Nephron (organoid): ENCODE measurements around the gene CADPS.

Experiments
- H3K27ac Mint-ChIP-seq, 3 experiments: 2 replicates each; pipeline ENCODE4 v1.8.0; 2020; ENCODE audit warnings: mixed read lengths in 3 of 3, mild to moderate bottlenecking in 2 of 3, moderate library complexity in 1 of 3
- H3K27me3 Mint-ChIP-seq: 2 replicates; pipeline ENCODE4 v1.8.0; 2021; ENCODE audit warnings: low read depth, mild to moderate bottlenecking, moderate library complexity, mixed read lengths
- H3K36me3 Mint-ChIP-seq: 2 replicates; pipeline ENCODE4 v1.8.0; 2020; ENCODE audit warnings: low read depth, mixed read lengths
- H3K4me1 Mint-ChIP-seq: 2 replicates; pipeline ENCODE4 v1.8.0; 2020; ENCODE audit warnings: mixed read lengths
- H3K4me3 Mint-ChIP-seq, 3 experiments: 2 replicates each; pipeline ENCODE4 v1.8.0; 2020; ENCODE audit warnings: mild to moderate bottlenecking in 3 of 3, mixed read lengths in 3 of 3, moderate library complexity in 2 of 3
- H3K9me3 Mint-ChIP-seq: 2 replicates; pipeline ENCODE4 v1.8.0; 2020; ENCODE audit warnings: mixed read lengths
- CTCF ChIP-seq, 3 experiments: fragments of 200-600 bp; sonication (generic); IDR thresholded peaks; one replicate each; pipeline ENCODE4 v1.5.0; 2021; ENCODE audit warnings: antibody characterized with exemption in 3 of 3; ENCODE audit not compliant: unreplicated experiment in 3 of 3

Gene CADPS

GRCh38 chr3:62368290-62368704 lies 506.9 kb downstream of the CADPS start:
- Mint-ChIP-seq H3K27me3 (peaks cover 100% of the 10 kb centered on the region), H3K4me3 (peak overlapping the region; percentile 44 to 69 (median 46)), H3K27ac (no peak overlapping the region), H3K4me1 (peaks cover 39% of the 10 kb centered on the region), H3K36me3 (no peaks in the 10 kb centered on the region), H3K9me3 (peaks cover 6% of the 10 kb centered on the region)
- TF ChIP-seq CTCF (IDR thresholded peaks at IDR 0.05; ENCODE audit: unreplicated experiment in 3 of 3): no peak

GRCh38 chr3:62367763-62368195 lies 507.4 kb downstream of the CADPS start:
- Mint-ChIP-seq H3K9me3 (peaks cover 6% of the 10 kb centered on the region), H3K27me3 (peaks cover 100% of the 10 kb centered on the region), H3K27ac (no peak overlapping the region), H3K4me3 (peak overlapping the region in 2 of 3 experiments; percentile 5 to 58), H3K4me1 (peaks cover 39% of the 10 kb centered on the region), H3K36me3 (no peaks in the 10 kb centered on the region)
- TF ChIP-seq CTCF (IDR thresholded peaks at IDR 0.05; ENCODE audit: unreplicated experiment in 3 of 3): no peak

GRCh38 chr3:62366126-62366484 lies 509.1 kb downstream of the CADPS start:
- H3K27me3 Mint-ChIP-seq: peaks cover 97% of the 10 kb centered on the region
- TF ChIP-seq CTCF (IDR thresholded peaks at IDR 0.05; ENCODE audit: unreplicated experiment in 3 of 3): no peak
- H3K4me1 Mint-ChIP-seq: peaks cover 36% of the 10 kb centered on the region
- no peak overlapping the region for H3K4me3 Mint-ChIP-seq
- H3K27ac Mint-ChIP-seq: no peak overlapping the region
- H3K9me3 Mint-ChIP-seq: peaks cover 6% of the 10 kb centered on the region
- no peaks in the 10 kb centered on the region for H3K36me3 Mint-ChIP-seq

DNA sequence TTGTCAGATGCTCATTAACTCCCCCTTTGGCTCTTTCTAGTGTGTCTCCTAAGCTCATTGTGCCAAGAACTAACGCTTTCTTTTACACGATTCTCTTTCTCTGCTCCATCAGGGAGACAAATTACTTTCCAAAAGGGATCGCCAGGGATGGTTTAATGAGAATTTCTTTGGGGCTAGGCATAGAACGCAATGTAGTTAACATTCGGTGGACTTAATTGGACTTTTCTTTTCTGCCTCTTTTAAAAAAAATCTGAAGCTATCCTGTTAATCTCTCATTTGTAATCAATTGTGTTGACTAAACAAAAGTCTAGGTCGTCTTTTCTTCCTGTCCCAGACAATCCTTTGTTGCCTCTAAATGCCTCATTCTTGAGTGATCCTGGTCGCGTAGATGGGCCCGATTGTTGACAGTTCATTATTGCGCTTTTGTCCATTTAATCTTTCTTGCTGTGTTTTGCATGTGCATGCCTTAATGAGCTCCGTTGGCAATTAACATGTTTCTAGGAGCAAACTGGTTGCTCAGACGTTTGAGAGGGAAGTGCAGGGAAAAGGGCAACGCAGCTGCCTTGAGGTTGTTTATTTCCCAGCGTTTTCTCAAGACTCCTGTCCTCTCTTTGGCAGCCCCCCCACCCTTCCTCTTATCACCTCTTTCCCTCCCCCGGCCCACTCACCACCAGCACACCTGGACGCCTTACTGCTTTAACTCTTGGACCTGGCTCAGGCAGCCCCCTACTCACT lies 509.7 kb downstream of the CADPS start:
- TF ChIP-seq CTCF (IDR thresholded peaks at IDR 0.05; ENCODE audit: unreplicated experiment in 3 of 3): no peak
- Mint-ChIP-seq H3K27me3 (peaks cover 97% of the 10 kb centered on the region), H3K27ac (no peak overlapping the region), H3K4me1 (peaks cover 30% of the 10 kb centered on the region), H3K4me3 (no peak overlapping the region), H3K9me3 (peaks cover under 1% of the 10 kb centered on the region), H3K36me3 (no peaks in the 10 kb centered on the region)

GRCh38 chr3:62364191-62364590 lies 511.0 kb downstream of the CADPS start:
- TF ChIP-seq CTCF (IDR thresholded peaks at IDR 0.05; ENCODE audit: unreplicated experiment in 3 of 3): no peak
- Mint-ChIP-seq H3K36me3 (no peaks in the 10 kb centered on the region), H3K4me1 (peaks cover 19% of the 10 kb centered on the region), H3K9me3 (no peaks in the 10 kb centered on the region), H3K27me3 (peaks cover 97% of the 10 kb centered on the region), H3K27ac (no peak overlapping the region), H3K4me3 (no peak overlapping the region)

DNA sequence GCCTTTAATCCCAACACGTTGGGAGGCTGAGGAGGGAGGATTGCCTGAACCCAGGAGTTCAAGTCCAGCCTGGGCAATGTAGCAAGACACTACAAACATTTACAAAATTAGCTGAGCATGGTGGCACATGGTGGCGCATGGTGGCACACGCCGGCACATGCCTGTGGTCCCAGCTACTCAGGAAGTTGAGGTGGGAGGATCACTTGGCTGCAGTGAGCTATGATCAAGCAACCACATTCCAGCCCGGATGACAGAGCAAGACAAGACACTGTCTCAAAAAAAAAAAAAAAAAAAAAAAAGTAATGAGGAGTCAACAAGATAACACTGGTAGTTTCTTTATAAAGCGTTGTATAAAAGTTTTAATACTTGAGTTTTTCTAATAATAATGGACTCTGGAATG lies 511.9 kb downstream of the CADPS start:
- H3K4me3 Mint-ChIP-seq: no peak overlapping the region
- no peaks in the 10 kb centered on the region for H3K9me3 Mint-ChIP-seq
- H3K4me1 Mint-ChIP-seq: peaks cover 11% of the 10 kb centered on the region
- no peak overlapping the region for H3K27ac Mint-ChIP-seq
- H3K36me3 Mint-ChIP-seq: no peaks in the 10 kb centered on the region
- peaks cover 97% of the 10 kb centered on the region for H3K27me3 Mint-ChIP-seq
- no peak for TF ChIP-seq CTCF (IDR thresholded peaks at IDR 0.05; ENCODE audit: unreplicated experiment in 3 of 3)
